HEK293 (cell line): ENCODE data around the gene RPUSD1.

Source experiments
- CTCF ChIP-seq: fragments of 450-650 bp; formaldehyde crosslinking; IDR thresholded peaks from 2 replicates; pipeline ENCODE4 v1.5.1; 2016; ENCODE audit warnings: missing biosample characterization, missing genetic modification characterization
- ZNF639 ChIP-seq: fragments of 450-650 bp; formaldehyde crosslinking; IDR thresholded peaks from 2 replicates; pipeline ENCODE4 v1.5.1; 2016; ENCODE audit warnings: missing biosample characterization, missing genetic modification characterization
- ZNF660 ChIP-seq: fragments of 450-650 bp; IDR thresholded peaks from 2 replicates; pipeline ENCODE4 v1.5.1; 2018; ENCODE audit warnings: missing biosample characterization, mild to moderate bottlenecking, missing genetic modification characterization
- ZNF747 ChIP-seq: fragments of 450-650 bp; formaldehyde crosslinking; IDR thresholded peaks from 2 replicates; pipeline ENCODE4 v1.5.1; 2016; ENCODE audit warnings: missing biosample characterization, missing genetic modification characterization

DNA sequence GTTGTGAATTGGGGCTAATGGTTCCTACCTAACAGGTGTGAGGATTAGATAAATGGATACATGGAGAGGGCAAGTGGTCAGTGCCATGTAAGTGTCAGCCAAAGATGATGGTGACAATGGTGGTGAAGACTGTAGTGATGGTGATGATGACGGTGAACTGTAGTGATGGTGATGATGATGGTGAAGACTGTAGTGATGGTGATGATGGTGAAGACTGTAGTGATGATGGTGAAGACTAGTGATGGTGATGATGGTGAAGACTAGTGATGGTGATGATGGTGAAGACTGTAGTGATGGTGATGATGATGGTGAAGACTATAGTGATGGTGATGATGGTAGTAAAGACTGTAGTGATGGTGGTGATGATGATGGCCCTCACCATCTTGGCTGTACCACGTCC, 30.4 kb upstream of the RPUSD1 start:
- TF ChIP-seq ZNF660 (tag by site-specific recombination) (no peak), CTCF (tag by site-specific recombination) (no peak), ZNF747 (tag by site-specific recombination) (no peak), ZNF639 (tag by site-specific recombination) (no peak)
